ENCODE results near the gene CIBAR2. TPM values are rescaled to one million over a fixed set of nuclear protein-coding genes. Genes with fewer than 3 reads are reported as not detected.

The CIBAR2 gene
- total and polyA plus RNA-seq, 2 donors (not counting 1 experiment from before 2014, with no cell fraction given), result not detected

DNA sequence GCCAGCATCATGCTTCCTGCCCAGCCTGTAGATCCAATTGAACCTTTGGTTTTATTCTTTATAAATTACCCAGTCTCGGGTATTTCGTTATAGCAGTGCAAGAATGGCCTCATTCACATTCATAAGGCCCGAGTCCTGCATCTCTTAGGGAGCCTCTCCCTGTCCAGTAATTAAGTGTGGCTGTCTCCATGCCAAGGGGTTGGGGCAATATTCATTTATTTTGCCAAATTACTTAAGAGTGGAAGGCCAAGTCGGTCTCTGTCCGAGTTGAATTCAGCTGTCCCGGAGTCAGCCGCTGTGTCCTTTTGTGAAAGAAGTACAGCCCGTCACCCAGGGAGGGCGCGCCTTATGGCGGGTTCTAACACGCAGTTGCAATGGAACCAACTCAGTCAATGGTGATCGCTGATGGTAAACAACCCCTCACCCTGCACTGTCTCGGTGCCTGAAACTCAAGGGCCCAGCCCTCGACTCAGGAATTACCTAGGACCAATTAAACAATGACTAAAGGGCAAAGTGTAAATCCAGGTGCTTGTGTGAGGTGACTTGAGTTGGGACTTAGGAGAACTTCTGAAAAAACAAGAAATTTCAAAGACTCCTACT is 62.5 kb downstream of the CIBAR2 start:
- no peaks in the 10 kb centered on the region for H3K36me3 ChIP-seq (ENCODE audit: control insufficient read depth, insufficient read depth, low read length)
- TF ChIP-seq, protein P1, sequence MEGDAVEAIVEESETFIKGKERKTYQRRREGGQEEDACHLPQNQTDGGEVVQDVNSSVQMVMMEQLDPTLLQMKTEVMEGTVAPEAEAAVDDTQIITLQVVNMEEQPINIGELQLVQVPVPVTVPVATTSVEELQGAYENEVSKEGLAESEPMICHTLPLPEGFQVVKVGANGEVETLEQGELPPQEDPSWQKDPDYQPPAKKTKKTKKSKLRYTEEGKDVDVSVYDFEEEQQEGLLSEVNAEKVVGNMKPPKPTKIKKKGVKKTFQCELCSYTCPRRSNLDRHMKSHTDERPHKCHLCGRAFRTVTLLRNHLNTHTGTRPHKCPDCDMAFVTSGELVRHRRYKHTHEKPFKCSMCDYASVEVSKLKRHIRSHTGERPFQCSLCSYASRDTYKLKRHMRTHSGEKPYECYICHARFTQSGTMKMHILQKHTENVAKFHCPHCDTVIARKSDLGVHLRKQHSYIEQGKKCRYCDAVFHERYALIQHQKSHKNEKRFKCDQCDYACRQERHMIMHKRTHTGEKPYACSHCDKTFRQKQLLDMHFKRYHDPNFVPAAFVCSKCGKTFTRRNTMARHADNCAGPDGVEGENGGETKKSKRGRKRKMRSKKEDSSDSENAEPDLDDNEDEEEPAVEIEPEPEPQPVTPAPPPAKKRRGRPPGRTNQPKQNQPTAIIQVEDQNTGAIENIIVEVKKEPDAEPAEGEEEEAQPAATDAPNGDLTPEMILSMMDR (conservative IDR thresholded peaks at IDR 0.05 in 1 of 2, IDR thresholded peaks at IDR 0.05 in 1 of 2; ENCODE audit: low read depth in 1 of 2, low read length in 2 of 2), result no peak
- TF ChIP-seq EZH2 (IDR thresholded peaks at IDR 0.05; ENCODE audit: low read length, missing control alignments), result no peak
- peaks cover 2% of the 10 kb centered on the region for H3K4me1 ChIP-seq (ENCODE audit: control insufficient read depth, extremely low read depth, insufficient read depth, low read length)
- no peak overlapping the region for H3K4me3 ChIP-seq (replicated peaks in 1 of 4; ENCODE audit: control extremely low read depth in 1 of 4, insufficient read depth in 1 of 4, low read depth in 3 of 4, low read length in 4 of 4)
- no peak overlapping the region for H3K4me2 ChIP-seq (ENCODE audit: extremely low read depth, insufficient read depth, low read length)
- no peaks in the 10 kb centered on the region for H4K20me1 ChIP-seq (ENCODE audit: control insufficient read depth, extremely low read depth, insufficient read depth, low read length)
- no peaks in the 10 kb centered on the region for H3K27me3 ChIP-seq (ENCODE audit: control insufficient read depth, insufficient read depth, low read length)
- no peak for DNase-seq (ENCODE audit: low read depth in 2 of 2)
- H3K27ac ChIP-seq (ENCODE audit: insufficient read depth, low read length), result no peak overlapping the region
- H2AFZ ChIP-seq (ENCODE audit: low read length), result no peak overlapping the region
- H3K9me3 ChIP-seq (ENCODE audit: control insufficient read depth, insufficient read depth, low read depth, low read length), result no peaks in the 10 kb centered on the region
- no peak overlapping the region for H3K9ac ChIP-seq (ENCODE audit: insufficient read depth, low read length)
- H3K79me2 ChIP-seq (ENCODE audit: control insufficient read depth, insufficient read depth, low read length), result no peaks in the 10 kb centered on the region

DNA sequence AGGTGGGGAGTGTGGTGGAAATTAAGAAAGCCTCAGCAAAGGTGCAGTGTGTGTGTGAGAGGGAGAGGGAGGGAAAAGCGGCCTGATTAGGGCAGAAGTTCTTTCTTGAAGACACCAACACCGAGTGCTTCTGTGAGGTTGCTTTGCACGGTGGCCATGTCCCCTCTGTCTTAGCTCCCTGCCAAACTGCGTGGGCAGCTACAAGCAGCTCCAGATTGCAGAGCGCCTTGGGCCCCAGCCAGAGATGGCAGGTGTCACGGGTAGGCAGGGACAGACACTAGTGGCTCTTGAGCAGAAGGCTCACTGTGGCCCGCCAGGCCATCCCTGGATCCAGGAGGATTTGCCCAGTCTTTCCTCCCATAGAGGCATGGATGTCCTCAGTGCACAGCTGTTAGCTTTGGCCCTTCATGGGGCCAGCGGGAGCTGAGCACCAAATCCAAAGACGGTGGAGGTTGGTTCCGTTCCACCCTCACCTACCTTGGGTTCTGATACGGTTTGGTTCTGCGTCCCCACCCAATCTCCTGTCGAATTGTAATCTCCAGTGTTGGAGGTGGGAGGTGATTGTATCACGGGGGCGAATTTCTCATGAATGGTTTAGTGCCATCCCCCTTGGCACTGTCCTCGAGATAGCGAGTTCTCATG is 63.2 kb downstream of the CIBAR2 start:
- Histone ChIP-seq H3K4me1 (ENCODE audit: control insufficient read depth, extremely low read depth, insufficient read depth, low read length) (no peaks in the 10 kb centered on the region), H3K4me3 (replicated peaks in 1 of 4; ENCODE audit: control extremely low read depth in 1 of 4, insufficient read depth in 1 of 4, low read depth in 3 of 4, low read length in 4 of 4) (no peak overlapping the region), H3K4me2 (ENCODE audit: extremely low read depth, insufficient read depth, low read length) (no peak overlapping the region), H3K9ac (ENCODE audit: insufficient read depth, low read length) (no peak overlapping the region), H2AFZ (ENCODE audit: low read length) (no peak overlapping the region), H4K20me1 (ENCODE audit: control insufficient read depth, extremely low read depth, insufficient read depth, low read length) (no peaks in the 10 kb centered on the region), H3K9me3 (ENCODE audit: control insufficient read depth, insufficient read depth, low read depth, low read length) (no peaks in the 10 kb centered on the region), H3K79me2 (ENCODE audit: control insufficient read depth, insufficient read depth, low read length) (no peaks in the 10 kb centered on the region), H3K27ac (ENCODE audit: insufficient read depth, low read length) (no peak overlapping the region), H3K27me3 (ENCODE audit: control insufficient read depth, insufficient read depth, low read length) (no peaks in the 10 kb centered on the region), H3K36me3 (ENCODE audit: control insufficient read depth, insufficient read depth, low read length) (no peaks in the 10 kb centered on the region)
- no peak for TF ChIP-seq EZH2 (IDR thresholded peaks at IDR 0.05; ENCODE audit: low read length, missing control alignments)
- TF ChIP-seq, protein P1 (conservative IDR thresholded peaks at IDR 0.05 in 1 of 2, IDR thresholded peaks at IDR 0.05 in 1 of 2; ENCODE audit: low read depth in 1 of 2, low read length in 2 of 2), result no peak
- no peak for DNase-seq (ENCODE audit: low read depth in 2 of 2)

Other genes with a start within 250 kb of the CIBAR2 start
- gene ZDHHC7, start 100.9 kb downstream of the CIBAR2 start, total RNA-seq, result 88.6 and 135 TPM in 2 replicates
- gene ZDHHC7, start 100.9 kb downstream of the CIBAR2 start, polyA plus RNA-seq, result 86.2 and 96.4 TPM in 2 replicates
- 19.5 and 22.3 TPM in 2 replicates for gene KIAA0513, start 84.7 kb downstream of the CIBAR2 start, total RNA-seq
- 11.7 and 13.8 TPM in 2 replicates for gene KIAA0513, start 84.7 kb downstream of the CIBAR2 start, polyA plus RNA-seq

Data from fibroblast of lung (primary cell).